Left ventricle myocardium inferior (tissue), 1 donor: Measurements from ENCODE around the gene NT5DC2. TPM values are rescaled to one million over a fixed set of nuclear protein-coding genes. Genes with fewer than 3 reads are reported as not detected.

ENCODE experiments used
- DNase-seq: peaks from one replicate; pipeline ENCODE4 v3.0.0-alpha.2; 2020
- H3K27ac ChIP-seq: fragments of 200-600 bp; replicated peaks from 2 replicates; pipeline ENCODE4 v1.8.0; 2021
- H3K27me3 ChIP-seq: fragments of 200-600 bp; 2 replicates; pipeline ENCODE4 v1.8.0; 2021; ENCODE audit warnings: low read depth
- H3K36me3 ChIP-seq: fragments of 200-600 bp; 2 replicates; pipeline ENCODE4 v1.8.0; 2021
- H3K4me1 ChIP-seq: fragments of 200-600 bp; 2 replicates; pipeline ENCODE4 v1.8.0; 2021
- H3K4me3 ChIP-seq: fragments of 200-600 bp; 2 replicates; pipeline ENCODE4 v1.8.0; 2021; ENCODE audit warnings: mild to moderate bottlenecking, moderate library complexity
- H3K9me3 ChIP-seq: fragments of 200-600 bp; replicated peaks from 2 replicates; pipeline ENCODE4 v1.8.0; 2021
- CTCF ChIP-seq: fragments of 200-600 bp; IDR thresholded peaks from 2 replicates; pipeline ENCODE4 v1.8.0; 2021; ENCODE audit warnings: antibody characterized with exemption, mild to moderate bottlenecking, borderline replicate concordance
- intact Hi-C: fragments of 100-400 bp; cut with micrococcal nuclease; formaldehyde crosslinking; loops from one replicate; pipeline ENCODE4 v1.11.0; 2022
- total RNA-seq: library from RNA; stranded (reverse); fragmentation: NEBNext Ultra II Directional; extraction: Animal tissue kit (Norgen Biotek cat#: 25700); gene quantifications from one replicate; pipeline ENCODE4 v1.2.1, GENCODE V29; 2021
- donor health status: DM: no; HTN: yes; CAD: no; lungs with severe emphysema.

NT5DC2 gene
- total RNA-seq, 1 donor from 2014 or later: 69.3 TPM

DNA sequence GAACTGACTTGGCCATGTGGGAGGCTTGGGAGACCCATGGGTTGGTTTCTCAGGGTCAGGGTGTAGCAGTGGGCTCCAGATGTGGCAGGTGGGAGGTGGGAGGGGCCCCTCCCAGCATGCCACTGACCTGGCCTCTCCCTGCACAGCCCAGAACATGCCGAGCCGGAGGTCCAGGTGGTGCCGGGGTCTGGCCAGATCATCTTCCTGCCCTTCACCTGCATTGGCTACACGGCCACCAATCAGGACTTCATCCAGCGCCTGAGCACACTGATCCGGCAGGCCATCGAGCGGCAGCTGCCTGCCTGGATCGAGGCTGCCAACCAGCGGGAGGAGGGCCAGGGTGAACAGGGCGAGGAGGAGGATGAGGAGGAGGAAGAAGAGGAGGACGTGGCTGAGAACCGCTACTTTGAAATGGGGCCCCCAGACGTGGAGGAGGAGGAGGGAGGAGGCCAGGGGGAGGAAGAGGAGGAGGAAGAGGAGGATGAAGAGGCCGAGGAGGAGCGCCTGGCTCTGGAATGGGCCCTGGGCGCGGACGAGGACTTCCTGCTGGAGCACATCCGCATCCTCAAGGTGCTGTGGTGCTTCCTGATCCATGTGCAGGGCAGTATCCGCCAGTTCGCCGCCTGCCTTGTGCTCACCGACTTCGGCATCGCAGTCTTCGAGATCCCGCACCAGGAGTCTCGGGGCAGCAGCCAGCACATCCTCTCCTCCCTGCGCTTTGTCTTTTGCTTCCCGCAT lies 46.4 kb downstream of the NT5DC2 start:
- H3K27ac ChIP-seq: no peak overlapping the region
- H3K9me3 ChIP-seq: no peaks in the 10 kb centered on the region
- TF ChIP-seq CTCF: no peak
- H3K4me3 ChIP-seq: no peak overlapping the region
- peaks cover 73% of the 10 kb centered on the region for H3K4me1 ChIP-seq
- peaks cover 76% of the 10 kb centered on the region for H3K36me3 ChIP-seq
- H3K27me3 ChIP-seq: no peaks in the 10 kb centered on the region
- no peak for DNase-seq
- intact Hi-C loops: no loop called here

GRCh38 chr3:52484680-52485461 lies 48.8 kb downstream of the NT5DC2 start:
- no peak for TF ChIP-seq CTCF
- peaks cover 76% of the 10 kb centered on the region for H3K36me3 ChIP-seq
- intact Hi-C loops: no loop called here
- H3K27ac ChIP-seq: peak overlapping the region; percentile 85
- no peak overlapping the region for H3K4me3 ChIP-seq
- no peak for DNase-seq
- peaks cover 60% of the 10 kb centered on the region for H3K4me1 ChIP-seq
- no peaks in the 10 kb centered on the region for H3K9me3 ChIP-seq
- no peaks in the 10 kb centered on the region for H3K27me3 ChIP-seq

- peaks cover 76% of the 10 kb centered on the region for H3K36me3 ChIP-seq
- no peaks in the 10 kb centered on the region for H3K27me3 ChIP-seq
- intact Hi-C loops: no loop called here
- TF ChIP-seq CTCF: no peak
- H3K4me3 ChIP-seq: no peak overlapping the region
- peaks cover 49% of the 10 kb centered on the region for H3K4me1 ChIP-seq
- DNase-seq: no peak
- H3K27ac ChIP-seq: peak overlapping the region; percentile 85
- H3K9me3 ChIP-seq: no peaks in the 10 kb centered on the region
Observed at GRCh38 chr3:52483577-52484381, 49.9 kb downstream of the NT5DC2 start.

- no peaks in the 10 kb centered on the region for H3K27me3 ChIP-seq
- peaks cover 43% of the 10 kb centered on the region for H3K4me1 ChIP-seq
- no peaks in the 10 kb centered on the region for H3K9me3 ChIP-seq
- H3K4me3 ChIP-seq: no peak overlapping the region
- peak overlapping the region; percentile 85 for H3K27ac ChIP-seq
- H3K36me3 ChIP-seq: peaks cover 76% of the 10 kb centered on the region
- DNase-seq: no peak
- intact Hi-C loops: no loop called here
- no peak for TF ChIP-seq CTCF
Observed at GRCh38 chr3:52483081-52483480, 50.6 kb downstream of the NT5DC2 start.

GRCh38 chr3:52481819-52482521 lies 51.7 kb downstream of the NT5DC2 start:
- Histone ChIP-seq H3K9me3 (no peaks in the 10 kb centered on the region), H3K4me1 (peaks cover 43% of the 10 kb centered on the region), H3K27me3 (no peaks in the 10 kb centered on the region), H3K27ac (no peak overlapping the region), H3K36me3 (peaks cover 76% of the 10 kb centered on the region), H3K4me3 (no peak overlapping the region)
- peak; percentile 34 for TF ChIP-seq CTCF
- intact Hi-C loops: no loop called here
- no peak for DNase-seq
